K562 (cell line): ENCODE data around the gene GALT.

ENCODE experiments used
- ATF7 ChIP-seq: fragments of 450-650 bp; IDR thresholded peaks from 2 replicates; pipeline ENCODE4 v1.7.1; 2014; ENCODE audit warnings: mild to moderate bottlenecking, moderate library complexity
- CBX2 ChIP-seq: fragments of 200-600 bp; sonication (generic); IDR thresholded peaks from one replicate; pipeline ENCODE4 v1.6.1; 2012; ENCODE audit warnings: mild to moderate bottlenecking, low read length, inconsistent platforms; ENCODE audit not compliant: insufficient read depth, poor library complexity, severe bottlenecking
- JUN ChIP-seq, 2 experiments: sonication (generic) in 1 of 2; formaldehyde crosslinking in 1 of 2; IDR thresholded peaks; 2 replicates each; pipeline versions ENCODE4 v1.6.1 to v1.8.0; 2012 to 2022; ENCODE audit warnings: borderline replicate concordance in 2 of 2, mild to moderate bottlenecking in 2 of 2, improper control_type of control experiment in 1 of 2, low read depth in 1 of 2, low read length in 1 of 2, missing genetic modification reagents in 1 of 2
- NONO ChIP-seq, 2 experiments: fragments of 200-400 bp in 1 of 2; fragments of 450-650 bp in 1 of 2; formaldehyde crosslinking in 1 of 2; IDR thresholded peaks; 2 replicates each; pipeline ENCODE4 v1.6.1; 2017; ENCODE audit warnings: low read depth in 2 of 2, mild to moderate bottlenecking in 2 of 2, moderate library complexity in 2 of 2, low read length in 1 of 2
- PHF8 ChIP-seq: fragments of 200-600 bp; sonication (generic); IDR thresholded peaks from 2 replicates; pipeline ENCODE4 v1.6.1; 2012; ENCODE audit warnings: mixed run types, mild to moderate bottlenecking, inconsistent platforms, low read length, moderate library complexity, borderline replicate concordance
- SPI1 ChIP-seq: IDR thresholded peaks from 2 replicates; pipeline ENCODE4 v1.6.1; 2011; ENCODE audit warnings: low read depth, low read length, control low read depth, borderline replicate concordance
- TARDBP ChIP-seq: fragments of 450-650 bp; IDR thresholded peaks from 2 replicates; pipeline ENCODE4 v1.6.1; 2016
- ZKSCAN3 ChIP-seq: fragments of 250-450 bp; sonication (Bioruptor Pico); IDR thresholded peaks from 2 replicates; pipeline ENCODE4 v1.4.0; 2020
- TF ChIP-seq, protein P1 (sequence below): fragments of 200-400 bp; formaldehyde crosslinking; IDR thresholded peaks from 2 replicates; pipeline ENCODE4 v1.6.1; 2017; ENCODE audit warnings: mild to moderate bottlenecking, low read depth, low read length, moderate library complexity
- TF ChIP-seq, protein P2 (sequence below), 2 experiments: IDR thresholded peaks; 2 replicates each; pipeline ENCODE4 v1.6.1; 2011; ENCODE audit warnings: borderline replicate concordance in 1 of 2, control low read depth in 1 of 2, low read depth in 1 of 2, low read length in 1 of 2, mild to moderate bottlenecking in 1 of 2, mixed read lengths in 1 of 2, moderate library complexity in 1 of 2; ENCODE audit not compliant: insufficient read depth in 1 of 2, insufficient read length in 1 of 2, poor library complexity in 1 of 2, severe bottlenecking in 1 of 2; ENCODE audit errors: extremely low read depth in 1 of 2

DNA sequence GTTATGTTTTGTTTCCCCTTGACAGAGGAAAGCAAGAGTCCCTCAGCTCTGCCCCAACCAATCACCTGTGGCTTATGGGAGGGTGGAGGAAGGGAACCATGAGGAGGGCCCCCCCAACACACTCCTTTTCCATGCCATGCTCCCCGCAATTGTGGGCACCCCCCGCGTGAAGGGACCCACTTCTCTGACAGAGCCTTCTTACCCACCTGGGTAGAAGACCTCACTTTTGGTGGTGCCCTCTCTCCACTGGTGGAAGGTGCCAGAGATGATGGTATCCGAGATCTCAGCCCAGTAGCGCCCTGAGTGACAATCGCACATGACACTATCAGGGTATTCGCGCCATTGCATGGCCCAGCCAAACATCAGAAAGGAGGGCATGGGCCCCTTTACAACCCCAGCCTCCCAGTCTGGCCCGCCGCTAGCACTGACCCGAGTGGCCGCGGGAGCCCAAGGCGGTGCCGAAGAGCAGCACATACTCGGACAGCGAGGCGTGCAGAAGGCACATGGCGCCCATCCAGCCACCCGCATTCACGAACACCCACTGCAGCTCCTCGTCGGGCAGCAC lies 9.6 kb upstream of the GALT start:
- TF ChIP-seq ZKSCAN3 (CRISPR knock-in tag) (no peak), TARDBP (no peak), SPI1 (no peak), ATF7 (no peak), PHF8 (no peak), JUN (IDR thresholded peaks at IDR 0.05; ENCODE audit: borderline replicate concordance, low read depth, low read length) (no peak), JUN (CRISPR knock-in tag; IDR thresholded peaks at IDR 0.05; ENCODE audit: borderline replicate concordance) (no peak), NONO (IDR thresholded peaks at IDR 0.05; ENCODE audit: low read depth in 2 of 2, low read length in 1 of 2) (no peak), CBX2 (no peak)
- TF ChIP-seq, protein P1, sequence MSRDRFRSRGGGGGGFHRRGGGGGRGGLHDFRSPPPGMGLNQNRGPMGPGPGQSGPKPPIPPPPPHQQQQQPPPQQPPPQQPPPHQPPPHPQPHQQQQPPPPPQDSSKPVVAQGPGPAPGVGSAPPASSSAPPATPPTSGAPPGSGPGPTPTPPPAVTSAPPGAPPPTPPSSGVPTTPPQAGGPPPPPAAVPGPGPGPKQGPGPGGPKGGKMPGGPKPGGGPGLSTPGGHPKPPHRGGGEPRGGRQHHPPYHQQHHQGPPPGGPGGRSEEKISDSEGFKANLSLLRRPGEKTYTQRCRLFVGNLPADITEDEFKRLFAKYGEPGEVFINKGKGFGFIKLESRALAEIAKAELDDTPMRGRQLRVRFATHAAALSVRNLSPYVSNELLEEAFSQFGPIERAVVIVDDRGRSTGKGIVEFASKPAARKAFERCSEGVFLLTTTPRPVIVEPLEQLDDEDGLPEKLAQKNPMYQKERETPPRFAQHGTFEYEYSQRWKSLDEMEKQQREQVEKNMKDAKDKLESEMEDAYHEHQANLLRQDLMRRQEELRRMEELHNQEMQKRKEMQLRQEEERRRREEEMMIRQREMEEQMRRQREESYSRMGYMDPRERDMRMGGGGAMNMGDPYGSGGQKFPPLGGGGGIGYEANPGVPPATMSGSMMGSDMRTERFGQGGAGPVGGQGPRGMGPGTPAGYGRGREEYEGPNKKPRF: no peak
- TF ChIP-seq, protein P2, sequence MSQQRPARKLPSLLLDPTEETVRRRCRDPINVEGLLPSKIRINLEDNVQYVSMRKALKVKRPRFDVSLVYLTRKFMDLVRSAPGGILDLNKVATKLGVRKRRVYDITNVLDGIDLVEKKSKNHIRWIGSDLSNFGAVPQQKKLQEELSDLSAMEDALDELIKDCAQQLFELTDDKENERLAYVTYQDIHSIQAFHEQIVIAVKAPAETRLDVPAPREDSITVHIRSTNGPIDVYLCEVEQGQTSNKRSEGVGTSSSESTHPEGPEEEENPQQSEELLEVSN (IDR thresholded peaks at IDR 0.05; ENCODE audit: borderline replicate concordance in 1 of 2, extremely low read depth in 1 of 2, insufficient read depth in 1 of 2, insufficient read length in 1 of 2, low read depth in 1 of 2, low read length in 1 of 2, poor library complexity in 1 of 2, severe bottlenecking in 1 of 2): peak in 1 of 2 experiments; percentile 18
